GM18519 (cell line): ENCODE measurements around the gene CRYBG3.

Experiments
- ATAC-seq: cut with Tn5 transposase; IDR thresholded peaks from one replicate; pipeline ENCODE4 v1.9.1; 2021; ENCODE audit warnings: mild to moderate bottlenecking, moderate library complexity; ENCODE audit not compliant: unreplicated experiment, low FRiP score

The CRYBG3 gene

DNA sequence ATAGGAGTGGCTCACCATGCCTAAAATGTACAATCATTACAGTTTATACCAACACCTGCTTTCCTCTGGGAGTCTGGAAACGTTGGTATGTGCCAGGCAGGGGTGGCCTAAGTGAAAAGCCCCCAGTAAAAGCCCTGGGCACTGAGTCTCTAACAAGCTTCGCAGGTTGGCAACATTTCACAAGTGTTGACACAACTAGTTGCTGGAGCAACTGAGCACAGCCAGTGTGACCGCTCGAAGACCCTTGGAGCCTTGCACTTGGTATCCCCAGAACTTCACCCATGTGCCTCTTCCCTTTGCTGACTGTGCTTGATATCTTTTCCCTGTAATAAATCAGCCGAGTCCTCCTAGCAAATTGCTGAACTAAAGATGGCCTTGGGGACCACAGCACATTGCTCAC lies 147.7 kb downstream of the CRYBG3 start:
- ATAC-seq, result no peak

DNA sequence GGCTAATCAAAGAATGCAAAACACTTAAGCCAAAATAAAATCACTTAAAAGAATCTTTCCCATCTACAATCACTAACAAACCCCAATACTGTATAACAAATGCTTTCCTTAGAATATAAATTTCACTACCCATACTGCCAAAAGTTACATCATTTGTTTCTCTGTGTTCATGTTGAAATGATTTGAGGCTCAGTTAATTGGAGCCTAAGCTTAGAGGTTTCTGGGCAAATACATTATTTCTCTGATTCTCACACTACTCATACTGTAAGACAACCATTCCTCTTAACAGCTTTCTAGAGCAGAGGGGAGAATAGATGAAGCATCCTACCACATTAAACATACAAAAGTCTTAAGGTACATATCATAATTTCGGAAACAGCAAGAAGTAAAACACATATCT lies 148.3 kb downstream of the CRYBG3 start:
- ATAC-seq, result no peak

DNA sequence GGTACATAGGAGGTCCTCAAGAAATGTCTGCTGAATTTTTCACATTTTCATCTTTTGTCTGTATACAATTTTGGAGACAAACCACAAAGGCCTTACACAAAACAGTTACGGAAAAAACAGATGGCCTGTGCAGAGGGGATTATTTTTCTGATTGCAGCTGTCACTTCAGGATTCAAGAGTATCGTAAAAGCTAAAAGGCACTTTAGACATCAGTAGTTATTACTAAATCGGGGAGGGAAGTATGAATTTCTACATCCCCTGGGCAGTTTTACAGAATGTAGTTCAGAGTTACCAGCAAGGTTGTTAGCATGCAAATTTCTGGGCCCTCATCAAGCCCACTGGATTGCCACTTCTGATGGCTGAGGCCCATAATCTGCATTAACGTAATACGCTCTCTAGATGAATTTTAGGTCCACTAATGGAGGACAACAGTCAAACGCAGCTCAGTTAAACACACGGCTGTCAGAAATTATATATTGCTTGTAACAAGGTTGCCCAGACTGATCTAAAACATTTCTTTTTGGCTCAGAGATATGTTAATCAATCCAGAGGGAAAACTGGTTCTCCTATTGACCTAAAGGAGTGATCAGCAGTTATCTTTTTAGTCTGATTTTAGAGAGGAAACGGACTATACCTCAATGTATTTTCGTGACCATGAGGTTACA lies 149.3 kb downstream of the CRYBG3 start:
- ATAC-seq, result no peak

DNA sequence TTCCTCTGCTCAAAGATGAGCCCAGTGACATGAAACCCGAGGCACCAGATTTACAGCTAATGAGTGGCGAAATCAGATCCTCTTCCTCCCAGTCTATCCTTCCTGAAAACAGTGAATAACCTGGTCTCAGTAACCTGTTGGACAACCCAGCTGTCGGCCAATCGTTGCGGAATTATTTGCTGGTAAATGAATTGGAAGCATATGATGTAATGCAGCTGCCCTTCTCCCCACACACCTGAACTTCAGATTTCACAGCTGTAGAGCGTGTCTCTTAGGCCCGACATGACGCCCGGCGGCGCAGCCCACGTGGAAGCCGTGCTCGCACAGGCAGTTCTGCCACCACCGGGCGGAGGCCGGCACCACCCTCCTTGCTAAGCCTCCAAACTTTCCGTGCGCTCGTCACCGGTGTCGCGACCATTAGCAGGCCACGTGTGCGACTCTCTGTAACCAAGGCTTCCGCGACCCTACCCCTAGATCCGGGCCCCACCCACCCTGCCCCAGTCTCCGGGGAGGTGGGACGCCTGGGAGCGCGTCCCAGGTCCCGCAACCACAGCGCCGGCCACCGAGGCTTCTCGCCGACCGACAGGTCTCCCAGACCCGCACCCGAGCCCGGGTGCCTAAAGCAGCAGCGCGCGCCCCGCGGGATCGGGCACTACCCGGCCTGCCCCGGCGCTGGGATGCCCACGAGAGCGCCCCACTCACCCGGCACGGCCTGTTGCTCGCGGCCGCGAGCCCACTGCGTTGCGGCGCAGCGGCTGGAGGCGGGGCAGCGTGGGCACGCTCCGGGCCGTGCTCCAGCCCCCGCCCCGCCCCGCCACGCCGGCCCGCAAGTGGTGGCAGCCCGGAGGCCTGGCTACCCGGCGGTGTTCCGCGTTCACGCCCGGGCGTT lies 150.1 kb downstream of the CRYBG3 start, which contains the start of gene RIOX2:
TSS of gene RIOX2 (minus strand) at position 753 of the 889 bp plus-strand sequence. CDS start 4,838 bp downstream, outside the sequence.
- ATAC-seq, result peak; percentile 85

DNA sequence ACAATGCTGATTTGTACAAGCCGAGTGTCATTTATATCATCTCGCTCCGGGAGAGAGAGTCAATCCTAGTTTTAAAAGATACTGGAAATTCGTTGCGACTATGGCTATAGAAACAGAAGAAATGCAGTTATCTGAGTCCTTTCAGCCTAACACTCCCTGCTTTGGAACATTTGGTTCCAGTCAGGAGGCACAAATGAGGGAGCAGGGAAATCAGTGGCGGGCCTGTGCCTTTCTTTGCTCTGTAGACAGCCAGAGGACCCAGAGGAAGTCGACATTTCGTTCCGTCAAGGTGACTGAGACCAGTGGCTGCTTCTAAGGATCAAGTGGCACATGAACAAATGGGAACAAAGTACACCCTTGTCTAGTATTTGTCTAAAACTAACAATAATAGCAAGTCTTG lies 151.2 kb downstream of the CRYBG3 start:
- no peak for ATAC-seq

DNA sequence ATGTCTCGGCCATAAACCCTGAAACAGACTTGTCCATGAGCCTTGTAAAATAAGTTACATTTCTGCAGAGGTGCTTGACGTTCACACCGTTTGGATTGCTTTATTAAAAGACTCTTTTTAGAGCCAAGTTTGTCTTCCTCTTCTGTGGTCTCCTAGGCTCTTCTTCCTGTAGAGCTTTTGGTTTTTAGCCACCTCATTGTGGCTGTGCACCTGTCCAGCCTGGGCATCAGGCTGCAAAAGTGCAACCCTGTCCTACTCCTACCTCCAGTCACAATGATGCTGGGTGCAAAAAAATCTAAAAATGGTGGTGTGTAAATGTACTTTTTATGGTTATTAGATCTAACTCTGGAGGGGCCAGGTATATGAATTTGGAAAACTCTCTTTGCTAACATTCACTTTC lies 153.2 kb downstream of the CRYBG3 start:
- no peak for ATAC-seq

DNA sequence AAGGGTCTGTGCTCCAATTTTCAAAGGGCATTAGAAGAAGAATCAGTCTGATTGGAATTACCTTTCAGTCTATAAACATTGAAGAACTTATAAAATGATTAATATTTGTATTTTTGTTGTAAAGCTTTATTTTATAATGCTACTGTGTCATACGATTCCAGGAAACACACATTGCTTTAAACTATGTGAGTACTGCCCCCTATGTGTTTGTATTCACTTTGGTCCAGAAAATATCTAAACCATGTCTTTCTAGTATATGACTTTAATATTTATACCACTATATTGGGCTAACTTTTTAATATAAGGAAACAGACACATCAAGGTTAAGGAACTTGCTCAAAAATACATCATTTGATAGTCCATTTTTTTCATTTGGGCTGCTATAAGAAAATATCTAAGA lies 153.7 kb downstream of the CRYBG3 start:
- no peak for ATAC-seq

DNA sequence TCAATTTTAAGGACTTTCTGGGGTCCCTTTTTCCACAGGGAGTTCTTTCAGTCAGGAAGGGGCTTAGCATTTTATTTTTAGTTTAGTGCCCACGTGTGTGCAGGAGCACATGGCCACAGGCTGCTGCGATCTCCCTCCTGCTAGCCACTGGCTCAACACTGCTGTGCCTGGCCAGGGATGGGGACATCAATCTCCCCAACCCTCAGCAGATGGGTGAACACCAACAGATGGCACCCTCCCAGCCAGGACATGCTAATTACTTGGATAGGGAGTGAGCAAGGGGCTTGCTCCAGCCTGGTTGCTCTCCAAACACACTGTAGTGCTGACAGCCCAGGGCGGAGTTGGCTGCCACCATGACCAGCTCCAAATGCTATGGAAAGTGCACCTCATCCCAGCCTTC lies 157.8 kb downstream of the CRYBG3 start:
- ATAC-seq, result no peak

DNA sequence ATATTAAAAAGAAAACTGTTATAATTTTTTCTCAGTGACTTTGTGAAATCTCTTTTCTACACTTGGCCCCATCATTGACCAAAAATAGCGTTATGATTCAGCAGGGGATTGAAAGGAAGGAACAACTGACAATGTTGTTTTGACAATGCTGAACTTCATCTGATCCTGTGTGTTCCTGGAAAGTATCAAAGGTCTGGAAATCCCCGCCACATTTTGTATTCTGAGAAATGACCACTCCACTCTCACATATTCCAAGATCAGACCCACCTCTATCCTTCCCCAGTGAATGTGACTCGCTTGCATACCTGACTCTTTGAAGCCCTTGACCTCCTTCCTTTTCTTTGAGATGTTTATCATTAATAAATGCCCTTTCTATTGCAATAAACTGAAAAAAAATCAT lies 160.1 kb downstream of the CRYBG3 start:
- ATAC-seq, result no peak

DNA sequence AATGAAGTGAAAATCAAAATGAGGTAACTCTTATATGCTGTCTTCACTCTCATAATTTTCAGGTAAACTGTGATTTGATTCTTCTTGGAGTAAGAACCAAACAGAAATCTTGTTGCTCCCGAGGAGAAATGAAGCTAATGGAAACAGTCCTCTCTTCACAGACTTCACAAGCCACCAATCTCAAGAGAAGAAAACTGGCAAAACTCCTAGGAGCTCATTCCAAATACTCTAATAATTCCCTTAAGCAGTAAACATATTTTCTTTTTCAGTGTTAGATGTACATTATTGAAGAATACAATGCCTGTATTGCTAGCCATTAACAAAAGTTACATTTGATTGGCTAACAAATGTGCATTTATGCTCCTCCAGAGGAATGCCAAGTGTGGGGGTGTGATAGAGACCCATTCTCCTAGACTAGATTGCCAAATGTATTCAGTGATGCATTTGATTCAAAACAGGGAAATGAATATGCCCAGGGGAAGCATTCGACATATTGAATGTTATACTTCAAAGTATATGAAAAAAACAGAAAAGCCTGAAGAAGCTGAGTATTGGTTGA lies 162.2 kb downstream of the CRYBG3 start:
- no peak for ATAC-seq

DNA sequence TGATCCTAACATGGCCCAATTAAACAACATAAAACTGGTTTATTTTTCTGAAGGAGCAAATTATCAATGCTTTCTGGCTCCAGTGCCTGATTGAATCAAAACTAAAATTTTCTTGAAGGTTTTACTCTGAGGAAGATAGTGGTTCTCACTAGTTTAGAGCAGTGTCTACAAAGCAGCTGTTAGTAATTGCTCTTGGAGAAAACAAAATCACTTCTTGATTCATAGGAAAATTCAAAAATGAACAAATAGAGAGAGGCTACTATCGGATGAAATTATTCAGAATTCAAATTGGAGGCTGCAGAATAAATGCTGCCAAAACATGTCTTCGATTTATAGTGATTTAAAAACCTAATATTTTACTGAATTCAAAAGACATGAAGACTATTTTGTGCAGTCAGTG lies 165.5 kb downstream of the CRYBG3 start:
- ATAC-seq, result no peak

DNA sequence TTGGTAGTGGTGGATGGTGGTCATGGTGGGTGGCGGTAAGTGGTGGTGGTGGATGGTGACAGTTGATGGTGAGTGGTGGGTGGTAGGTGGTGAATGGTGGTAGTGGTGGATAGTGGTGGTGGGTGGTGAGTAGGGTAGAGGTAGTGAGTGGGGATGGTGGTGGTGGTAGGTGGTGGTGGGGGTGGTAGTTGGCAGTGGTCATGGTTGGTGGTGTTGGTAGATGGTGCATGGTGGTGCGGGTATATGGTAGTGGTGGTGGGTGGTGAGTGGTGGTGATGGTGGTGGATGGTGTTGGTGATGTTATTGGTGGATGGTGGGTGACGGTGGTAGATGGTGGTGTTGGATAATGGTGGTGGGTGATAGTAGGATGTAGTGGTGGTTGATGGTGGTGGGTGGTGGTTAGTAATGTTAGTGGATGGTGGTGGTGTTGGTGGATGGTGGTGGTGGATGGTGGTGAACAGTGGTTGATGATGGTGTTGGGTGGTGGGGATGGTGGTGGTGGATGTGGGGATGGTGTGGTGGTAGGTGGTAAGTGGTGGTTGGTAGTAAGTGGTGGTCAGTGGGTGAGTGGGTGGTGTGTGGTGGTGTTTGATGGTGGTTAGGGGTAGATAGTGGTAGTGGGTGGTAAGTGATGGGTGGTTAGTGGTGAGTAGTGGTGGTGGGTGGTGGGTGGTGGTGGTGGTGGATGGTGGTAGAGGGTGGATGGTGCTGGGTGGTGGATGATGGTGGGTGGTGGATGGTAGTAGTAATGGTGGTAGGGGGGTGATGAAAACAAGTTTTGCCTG lies 167.2 kb downstream of the CRYBG3 start:
- no peak for ATAC-seq

DNA sequence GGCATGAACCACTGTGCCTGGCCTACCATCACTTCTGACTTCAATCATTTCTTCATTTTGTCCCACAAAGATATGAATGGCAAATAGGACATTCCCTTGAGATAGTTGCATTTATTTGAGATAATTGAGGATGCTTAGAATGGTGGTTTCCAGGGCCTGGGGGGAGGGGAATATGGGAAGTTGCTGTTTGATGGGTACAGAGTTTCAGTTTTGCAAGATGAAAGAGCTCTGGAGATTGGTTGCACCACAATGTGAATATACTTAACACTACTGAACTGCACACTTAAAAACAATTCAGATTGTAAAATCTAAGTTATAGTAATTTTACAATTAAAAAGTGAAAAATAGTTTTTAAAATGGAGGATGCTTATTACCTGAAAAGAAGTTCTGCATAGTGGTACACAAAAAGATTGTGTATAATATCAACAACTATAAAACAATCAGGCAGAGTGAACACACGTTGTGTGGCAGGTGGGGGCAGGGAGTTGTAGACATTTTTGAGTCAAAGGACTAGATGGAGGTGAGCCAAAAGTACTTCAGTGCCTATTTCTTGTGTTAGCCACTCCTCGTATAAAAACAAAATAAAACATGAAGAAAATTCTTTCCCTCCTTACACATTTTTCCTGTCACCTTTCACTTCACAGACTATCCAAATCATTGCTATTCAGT lies 168.9 kb downstream of the CRYBG3 start:
- no peak for ATAC-seq

DNA sequence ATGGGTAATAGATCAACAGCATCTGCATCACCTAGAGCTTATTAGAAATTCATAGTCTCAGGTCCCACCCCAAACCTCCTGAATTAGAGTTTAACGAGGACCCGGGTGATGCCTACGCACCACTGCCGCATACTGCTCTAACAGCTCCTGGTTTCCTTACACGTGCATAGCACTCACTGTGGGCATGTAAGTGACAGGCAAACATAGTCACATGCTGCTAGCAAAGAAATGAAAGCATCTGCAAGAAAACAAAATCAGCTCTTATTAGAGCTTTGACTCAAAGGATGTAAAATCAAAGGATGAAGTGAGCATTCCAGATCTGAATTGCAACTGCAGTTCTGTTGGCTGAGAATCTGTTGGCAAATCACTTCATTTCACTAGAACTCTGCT lies 169.5 kb downstream of the CRYBG3 start:
- ATAC-seq, result no peak

DNA sequence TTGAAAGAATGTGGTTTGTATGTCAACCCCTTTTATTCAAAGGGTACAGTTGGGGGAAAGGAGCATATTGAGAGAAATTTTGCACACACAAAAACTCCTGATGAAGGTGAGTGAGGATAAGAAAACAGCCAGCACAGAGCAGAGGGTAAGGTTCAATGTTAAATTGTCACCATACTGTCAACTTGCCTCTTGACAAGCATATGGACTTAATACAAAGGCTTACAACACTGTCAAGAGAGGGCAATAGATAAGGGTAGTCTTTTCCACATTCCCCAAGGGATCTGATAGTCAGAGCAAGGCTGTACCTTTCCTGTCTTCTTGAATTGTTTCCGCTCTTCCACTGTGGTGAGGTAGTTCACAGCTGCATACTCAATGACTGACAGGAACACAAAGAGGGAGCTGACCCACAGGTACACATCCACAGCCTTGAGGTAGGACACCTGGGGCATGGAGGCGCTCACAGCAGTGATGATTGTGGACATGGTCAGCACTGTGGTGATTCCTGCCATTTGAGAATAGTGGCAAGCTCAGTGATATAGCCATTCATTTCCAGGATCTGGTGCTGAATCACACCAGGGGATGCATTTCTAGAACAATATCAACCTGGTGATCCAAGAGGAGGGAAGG lies 170.8 kb downstream of the CRYBG3 start:
- ATAC-seq, result no peak

DNA sequence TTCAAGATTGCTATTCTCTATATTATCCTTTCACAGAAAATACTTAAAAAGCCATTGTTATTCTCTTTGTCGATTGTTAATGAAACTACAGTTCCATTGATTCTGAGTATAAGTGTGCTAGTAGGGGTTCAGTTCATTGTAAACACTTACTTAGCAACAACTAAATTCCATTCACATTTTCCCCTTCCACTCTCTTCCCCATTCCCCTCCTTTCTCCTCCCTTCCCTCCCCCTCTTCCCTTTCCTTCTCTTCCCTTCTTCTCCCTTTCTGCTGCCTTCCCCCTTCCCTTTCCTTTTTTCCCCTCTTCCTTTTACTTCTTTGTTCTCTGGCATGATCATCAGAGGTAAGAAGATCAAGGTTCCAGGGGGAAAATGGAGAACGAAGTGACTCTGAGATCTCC lies 171.7 kb downstream of the CRYBG3 start:
- no peak for ATAC-seq

DNA sequence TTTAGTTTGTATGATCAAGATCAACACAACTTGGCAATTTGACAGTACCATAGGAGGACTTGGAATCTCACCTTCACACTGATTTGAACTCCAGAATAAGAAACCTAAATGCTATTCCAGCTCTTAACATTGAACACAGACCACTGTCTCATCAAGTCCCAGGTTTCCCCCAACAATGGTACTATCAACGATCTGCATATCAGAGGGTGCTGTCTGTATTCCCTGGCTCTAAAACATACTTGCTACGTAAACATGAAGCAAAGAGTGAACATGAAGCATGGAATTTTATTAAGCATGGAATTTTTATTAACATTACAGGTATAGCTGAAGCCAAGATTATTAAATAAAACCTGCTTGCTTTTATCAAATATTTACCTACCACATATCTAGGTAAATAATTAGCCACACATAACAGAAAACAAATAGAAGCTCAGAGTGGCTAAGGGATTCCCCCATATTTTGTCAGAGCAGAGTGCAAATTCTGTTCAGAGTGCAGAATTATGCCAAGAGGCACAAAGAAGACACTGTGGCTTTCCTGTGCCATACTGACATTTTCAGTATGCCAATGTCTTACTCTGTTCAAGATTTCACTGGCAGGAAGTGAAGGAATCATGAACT lies 172.6 kb downstream of the CRYBG3 start:
- ATAC-seq, result no peak
